GM23248 (cell line): ENCODE data around the gene FAM186B.

Experiments used
- EZH2 ChIP-seq: fragments of 200-600 bp; sonication (generic); IDR thresholded peaks from 2 replicates; pipeline ENCODE4 v1.6.1; 2018; ENCODE audit warnings: antibody characterized with exemption, mild to moderate bottlenecking; ENCODE audit not compliant: insufficient read depth, poor library complexity, severe bottlenecking
- EZH2phosphoT487 ChIP-seq: fragments of 200-600 bp; sonication (generic); IDR thresholded peaks from 2 replicates; pipeline ENCODE4 v1.6.1; 2018; ENCODE audit warnings: antibody characterized with exemption, moderate library complexity, mild to moderate bottlenecking, low read depth; ENCODE audit not compliant: insufficient read depth

GRCh38 chr12:49547090-49547690, 58.2 kb downstream of the FAM186B start:
- TF ChIP-seq EZH2 (no peak), EZH2phosphoT487 (no peak)
